ENCODE results near the gene NTN5.

DNA sequence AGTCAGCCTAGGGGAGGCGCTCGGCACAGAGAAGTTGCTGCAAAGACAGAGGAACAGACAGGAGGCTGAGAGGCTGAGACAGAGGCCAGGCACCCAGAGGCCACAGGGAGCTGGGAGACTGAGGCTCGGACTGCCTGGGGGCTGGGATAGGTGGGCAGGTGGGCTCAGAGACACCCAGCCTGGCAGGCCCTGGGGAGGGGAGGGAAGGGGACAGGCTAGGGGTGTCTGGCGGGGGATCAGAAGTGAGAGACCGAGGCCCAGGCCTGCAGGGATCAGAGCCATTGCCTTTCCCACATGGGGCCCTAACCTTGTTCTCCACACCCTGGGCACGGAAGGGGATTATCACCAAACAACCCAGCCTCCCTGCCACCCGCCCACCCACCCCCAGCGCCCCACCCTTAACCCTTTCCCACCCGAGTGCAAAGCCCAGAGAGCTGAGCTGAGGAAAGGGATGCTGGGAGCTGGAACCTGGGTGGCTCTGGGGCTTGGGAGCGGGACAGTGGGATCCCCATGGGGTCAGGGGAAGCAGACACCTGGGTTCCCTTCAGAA lies 1.3 kb downstream of the NTN5 start:
- TF ChIP-seq NR2F1 (conservative IDR thresholded peaks at IDR 0.05): no peak
- TF ChIP-seq, protein P1, sequence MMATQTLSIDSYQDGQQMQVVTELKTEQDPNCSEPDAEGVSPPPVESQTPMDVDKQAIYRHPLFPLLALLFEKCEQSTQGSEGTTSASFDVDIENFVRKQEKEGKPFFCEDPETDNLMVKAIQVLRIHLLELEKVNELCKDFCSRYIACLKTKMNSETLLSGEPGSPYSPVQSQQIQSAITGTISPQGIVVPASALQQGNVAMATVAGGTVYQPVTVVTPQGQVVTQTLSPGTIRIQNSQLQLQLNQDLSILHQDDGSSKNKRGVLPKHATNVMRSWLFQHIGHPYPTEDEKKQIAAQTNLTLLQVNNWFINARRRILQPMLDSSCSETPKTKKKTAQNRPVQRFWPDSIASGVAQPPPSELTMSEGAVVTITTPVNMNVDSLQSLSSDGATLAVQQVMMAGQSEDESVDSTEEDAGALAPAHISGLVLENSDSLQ (IDR thresholded peaks at IDR 0.05): no peak
- TF ChIP-seq, protein P2, sequence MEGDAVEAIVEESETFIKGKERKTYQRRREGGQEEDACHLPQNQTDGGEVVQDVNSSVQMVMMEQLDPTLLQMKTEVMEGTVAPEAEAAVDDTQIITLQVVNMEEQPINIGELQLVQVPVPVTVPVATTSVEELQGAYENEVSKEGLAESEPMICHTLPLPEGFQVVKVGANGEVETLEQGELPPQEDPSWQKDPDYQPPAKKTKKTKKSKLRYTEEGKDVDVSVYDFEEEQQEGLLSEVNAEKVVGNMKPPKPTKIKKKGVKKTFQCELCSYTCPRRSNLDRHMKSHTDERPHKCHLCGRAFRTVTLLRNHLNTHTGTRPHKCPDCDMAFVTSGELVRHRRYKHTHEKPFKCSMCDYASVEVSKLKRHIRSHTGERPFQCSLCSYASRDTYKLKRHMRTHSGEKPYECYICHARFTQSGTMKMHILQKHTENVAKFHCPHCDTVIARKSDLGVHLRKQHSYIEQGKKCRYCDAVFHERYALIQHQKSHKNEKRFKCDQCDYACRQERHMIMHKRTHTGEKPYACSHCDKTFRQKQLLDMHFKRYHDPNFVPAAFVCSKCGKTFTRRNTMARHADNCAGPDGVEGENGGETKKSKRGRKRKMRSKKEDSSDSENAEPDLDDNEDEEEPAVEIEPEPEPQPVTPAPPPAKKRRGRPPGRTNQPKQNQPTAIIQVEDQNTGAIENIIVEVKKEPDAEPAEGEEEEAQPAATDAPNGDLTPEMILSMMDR (IDR thresholded peaks at IDR 0.05 in 2 of 3, conservative IDR thresholded peaks at IDR 0.05 in 1 of 3; ENCODE audit: control insufficient read depth in 2 of 3, extremely low read depth in 1 of 3, insufficient read depth in 1 of 3, low read depth in 3 of 3, low read length in 3 of 3): no peak
- no peak for TF ChIP-seq POLR2A (IDR thresholded peaks at IDR 0.05; ENCODE audit: low read depth, low read length)
- TF ChIP-seq, protein P3, sequence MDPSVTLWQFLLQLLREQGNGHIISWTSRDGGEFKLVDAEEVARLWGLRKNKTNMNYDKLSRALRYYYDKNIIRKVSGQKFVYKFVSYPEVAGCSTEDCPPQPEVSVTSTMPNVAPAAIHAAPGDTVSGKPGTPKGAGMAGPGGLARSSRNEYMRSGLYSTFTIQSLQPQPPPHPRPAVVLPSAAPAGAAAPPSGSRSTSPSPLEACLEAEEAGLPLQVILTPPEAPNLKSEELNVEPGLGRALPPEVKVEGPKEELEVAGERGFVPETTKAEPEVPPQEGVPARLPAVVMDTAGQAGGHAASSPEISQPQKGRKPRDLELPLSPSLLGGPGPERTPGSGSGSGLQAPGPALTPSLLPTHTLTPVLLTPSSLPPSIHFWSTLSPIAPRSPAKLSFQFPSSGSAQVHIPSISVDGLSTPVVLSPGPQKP (IDR thresholded peaks at IDR 0.05; ENCODE audit: low read depth, low read length): no peak

Data from GM12878 (cell line).